ENCODE data around the gene CELF2.

- TF ChIP-seq CTCF (IDR thresholded peaks at IDR 0.05; ENCODE audit: low read depth, low read length, poor library complexity, severe bottlenecking), result no peak
- TF ChIP-seq EZH2phosphoT487 (IDR thresholded peaks at IDR 0.05; ENCODE audit: borderline replicate concordance, low read length), result no peak
Observed at GRCh38 chr10:11245981-11246590, 228.4 kb downstream of the CELF2 start.

Measured in DOHH2 (cell line).